K562 (cell line): ENCODE measurements around the gene JPT2.

Experiments
- BRCA1 ChIP-seq, 2 experiments: fragments of 450-650 bp in 1 of 2; sonication (generic) in 1 of 2; formaldehyde crosslinking in 1 of 2; IDR thresholded peaks; 2 replicates each; pipeline versions ENCODE4 v1.5.0 to v1.6.1; 2017 to 2020; ENCODE audit warnings: mild to moderate bottlenecking in 1 of 2, missing genetic modification reagents in 1 of 2
- SP1 ChIP-seq: sonication (generic); formaldehyde crosslinking; IDR thresholded peaks from 2 replicates; pipeline ENCODE4 v1.8.1; 2022; ENCODE audit warnings: mild to moderate bottlenecking, missing genetic modification reagents
- TAF1 ChIP-seq: IDR thresholded peaks from 2 replicates; pipeline ENCODE4 v1.6.1; 2011; ENCODE audit warnings: mild to moderate bottlenecking, low read length, moderate library complexity; ENCODE audit not compliant: insufficient read depth, control insufficient read depth, severe bottlenecking; ENCODE audit errors: extremely low read depth

DNA sequence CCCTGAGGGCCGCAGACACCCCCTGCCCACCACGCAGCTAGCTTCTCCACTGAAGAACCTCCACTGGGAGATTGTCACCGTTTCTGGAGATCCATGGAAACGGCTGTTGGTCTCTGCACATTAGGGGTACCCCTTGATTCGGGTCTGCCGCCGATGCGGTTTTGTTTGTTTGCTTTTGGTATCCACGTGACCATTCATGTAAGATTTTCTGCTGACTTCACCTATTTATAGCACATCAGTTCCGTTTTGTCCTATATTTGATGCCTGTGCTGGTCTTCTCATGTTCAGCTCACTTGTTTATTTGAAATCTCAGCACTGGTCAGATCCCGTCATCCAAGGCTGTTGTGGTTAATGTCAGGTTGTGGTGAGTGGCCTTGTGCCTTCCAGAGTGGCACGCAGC is 44.8 kb upstream of the JPT2 start:
- no peak for TF ChIP-seq TAF1
- TF ChIP-seq SP1: no peak
- no peak for TF ChIP-seq BRCA1 (IDR thresholded peaks at IDR 0.05)
- no peak for TF ChIP-seq BRCA1 (CRISPR knock-in tag; IDR thresholded peaks at IDR 0.05)
